ENCODE data around the gene FJX1.

Gene FJX1

DNA sequence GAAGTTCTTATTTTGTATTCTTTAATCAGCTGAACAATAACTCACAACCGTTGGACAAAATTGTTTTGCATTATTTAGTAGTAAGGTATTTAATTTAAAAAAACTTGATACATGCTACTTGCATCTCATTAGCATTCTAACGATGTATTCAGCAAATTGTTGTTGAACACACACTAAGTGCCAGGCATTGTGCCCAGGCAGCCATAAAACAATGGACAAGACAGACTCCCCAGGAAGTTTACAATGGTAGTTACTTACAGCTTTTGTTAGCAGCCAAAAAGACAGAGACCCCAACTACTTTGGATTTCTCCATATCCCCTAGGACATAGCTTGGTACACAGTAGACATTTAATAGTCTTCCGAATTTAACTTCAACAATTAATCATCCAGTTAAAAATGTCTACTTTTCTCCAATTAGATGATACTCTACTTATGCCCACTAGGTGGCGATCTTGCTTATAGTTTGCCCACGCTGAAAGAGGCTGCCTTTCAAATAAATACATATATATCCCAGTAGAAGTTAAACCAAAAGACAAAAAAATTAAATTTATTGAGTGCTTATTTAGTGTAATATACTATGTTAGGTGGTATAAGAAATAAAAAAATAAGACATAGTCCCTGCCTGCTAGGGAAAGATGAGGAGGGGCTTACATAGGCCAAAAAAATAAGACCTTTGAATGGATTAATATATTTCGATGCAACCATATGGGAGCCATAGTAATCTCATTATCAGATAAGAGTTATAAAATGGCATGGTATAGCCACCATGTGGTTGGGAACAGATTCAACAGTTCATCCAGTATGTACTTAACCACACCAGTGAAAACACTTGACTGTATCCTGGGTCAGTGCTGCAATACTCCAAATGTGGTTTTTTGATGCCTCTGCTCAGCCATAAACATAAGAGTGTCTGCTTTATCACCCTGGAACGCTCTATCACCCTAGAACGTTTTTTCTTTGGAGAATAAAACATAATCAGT lies 2.0 kb upstream of the FJX1 start:
- peaks cover 3% of the 10 kb centered on the region for H3K4me1 ChIP-seq (ENCODE audit: control insufficient read depth, insufficient read depth, low read length)
- H3K4me3 ChIP-seq (ENCODE audit: low read depth, low read length), result no peak overlapping the region
- H3K36me3 ChIP-seq (ENCODE audit: control insufficient read depth in 2 of 2, insufficient read depth in 1 of 2, low read length in 2 of 2), result no peaks in the 10 kb centered on the region
- ChIA-PET POLR2A (no interaction called here), CTCF (interaction anchor here (0.6 to 1.6 kb wide), 24 partner anchors 8 to 944 kb away, joined by 3 to 9 read pairs (median 4); no protein-coding TSS in a partner anchor)
- H3K27ac ChIP-seq (ENCODE audit: extremely low read depth, low read depth, low read length), result no peak overlapping the region; the same call in 1 of the 2 replicates
- H3K9me3 ChIP-seq (ENCODE audit: control insufficient read depth, insufficient read depth, low read depth, low read length), result no peaks in the 10 kb centered on the region
- TF ChIP-seq ZNF146 (tag by site-specific recombination; IDR thresholded peaks at IDR 0.05), result no peak
- peak; percentile 42; the same call in 1 of the 2 replicates for TF ChIP-seq KLF7 (tag by site-specific recombination; IDR thresholded peaks at IDR 0.05; ENCODE audit: borderline replicate concordance)
- TF ChIP-seq ZNF792 (tag by site-specific recombination; IDR thresholded peaks at IDR 0.05), result no peak
- TF ChIP-seq, protein P1, sequence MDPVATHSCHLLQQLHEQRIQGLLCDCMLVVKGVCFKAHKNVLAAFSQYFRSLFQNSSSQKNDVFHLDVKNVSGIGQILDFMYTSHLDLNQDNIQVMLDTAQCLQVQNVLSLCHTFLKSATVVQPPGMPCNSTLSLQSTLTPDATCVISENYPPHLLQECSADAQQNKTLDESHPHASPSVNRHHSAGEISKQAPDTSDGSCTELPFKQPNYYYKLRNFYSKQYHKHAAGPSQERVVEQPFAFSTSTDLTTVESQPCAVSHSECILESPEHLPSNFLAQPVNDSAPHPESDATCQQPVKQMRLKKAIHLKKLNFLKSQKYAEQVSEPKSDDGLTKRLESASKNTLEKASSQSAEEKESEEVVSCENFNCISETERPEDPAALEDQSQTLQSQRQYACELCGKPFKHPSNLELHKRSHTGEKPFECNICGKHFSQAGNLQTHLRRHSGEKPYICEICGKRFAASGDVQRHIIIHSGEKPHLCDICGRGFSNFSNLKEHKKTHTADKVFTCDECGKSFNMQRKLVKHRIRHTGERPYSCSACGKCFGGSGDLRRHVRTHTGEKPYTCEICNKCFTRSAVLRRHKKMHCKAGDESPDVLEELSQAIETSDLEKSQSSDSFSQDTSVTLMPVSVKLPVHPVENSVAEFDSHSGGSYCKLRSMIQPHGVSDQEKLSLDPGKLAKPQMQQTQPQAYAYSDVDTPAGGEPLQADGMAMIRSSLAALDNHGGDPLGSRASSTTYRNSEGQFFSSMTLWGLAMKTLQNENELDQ (tag by site-specific recombination; IDR thresholded peaks at IDR 0.05; ENCODE audit: low read depth), result no peak
- TF ChIP-seq FEZF1 (tag by site-specific recombination; IDR thresholded peaks at IDR 0.05), result no peak
- TF ChIP-seq, protein P2, sequence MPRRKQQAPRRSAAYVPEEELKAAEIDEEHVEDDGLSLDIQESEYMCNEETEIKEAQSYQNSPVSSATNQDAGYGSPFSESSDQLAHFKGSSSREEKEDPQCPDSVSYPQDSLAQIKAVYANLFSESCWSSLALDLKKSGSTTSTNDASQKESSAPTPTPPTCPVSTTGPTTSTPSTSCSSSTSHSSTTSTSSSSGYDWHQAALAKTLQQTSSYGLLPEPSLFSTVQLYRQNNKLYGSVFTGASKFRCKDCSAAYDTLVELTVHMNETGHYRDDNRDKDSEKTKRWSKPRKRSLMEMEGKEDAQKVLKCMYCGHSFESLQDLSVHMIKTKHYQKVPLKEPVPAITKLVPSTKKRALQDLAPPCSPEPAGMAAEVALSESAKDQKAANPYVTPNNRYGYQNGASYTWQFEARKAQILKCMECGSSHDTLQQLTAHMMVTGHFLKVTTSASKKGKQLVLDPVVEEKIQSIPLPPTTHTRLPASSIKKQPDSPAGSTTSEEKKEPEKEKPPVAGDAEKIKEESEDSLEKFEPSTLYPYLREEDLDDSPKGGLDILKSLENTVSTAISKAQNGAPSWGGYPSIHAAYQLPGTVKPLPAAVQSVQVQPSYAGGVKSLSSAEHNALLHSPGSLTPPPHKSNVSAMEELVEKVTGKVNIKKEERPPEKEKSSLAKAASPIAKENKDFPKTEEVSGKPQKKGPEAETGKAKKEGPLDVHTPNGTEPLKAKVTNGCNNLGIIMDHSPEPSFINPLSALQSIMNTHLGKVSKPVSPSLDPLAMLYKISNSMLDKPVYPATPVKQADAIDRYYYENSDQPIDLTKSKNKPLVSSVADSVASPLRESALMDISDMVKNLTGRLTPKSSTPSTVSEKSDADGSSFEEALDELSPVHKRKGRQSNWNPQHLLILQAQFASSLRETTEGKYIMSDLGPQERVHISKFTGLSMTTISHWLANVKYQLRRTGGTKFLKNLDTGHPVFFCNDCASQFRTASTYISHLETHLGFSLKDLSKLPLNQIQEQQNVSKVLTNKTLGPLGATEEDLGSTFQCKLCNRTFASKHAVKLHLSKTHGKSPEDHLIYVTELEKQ (tag by site-specific recombination; IDR thresholded peaks at IDR 0.05; ENCODE audit: borderline replicate concordance), result 0 out of 2 replicates have a peak, but pooled peaks have one; percentile 47
- TF ChIP-seq ZNF501 (tag by site-specific recombination; IDR thresholded peaks at IDR 0.05), result no peak
- no peak for TF ChIP-seq ZNF292 (tag by site-specific recombination; IDR thresholded peaks at IDR 0.05; ENCODE audit: borderline replicate concordance, low read depth)
- TF ChIP-seq, protein P3, sequence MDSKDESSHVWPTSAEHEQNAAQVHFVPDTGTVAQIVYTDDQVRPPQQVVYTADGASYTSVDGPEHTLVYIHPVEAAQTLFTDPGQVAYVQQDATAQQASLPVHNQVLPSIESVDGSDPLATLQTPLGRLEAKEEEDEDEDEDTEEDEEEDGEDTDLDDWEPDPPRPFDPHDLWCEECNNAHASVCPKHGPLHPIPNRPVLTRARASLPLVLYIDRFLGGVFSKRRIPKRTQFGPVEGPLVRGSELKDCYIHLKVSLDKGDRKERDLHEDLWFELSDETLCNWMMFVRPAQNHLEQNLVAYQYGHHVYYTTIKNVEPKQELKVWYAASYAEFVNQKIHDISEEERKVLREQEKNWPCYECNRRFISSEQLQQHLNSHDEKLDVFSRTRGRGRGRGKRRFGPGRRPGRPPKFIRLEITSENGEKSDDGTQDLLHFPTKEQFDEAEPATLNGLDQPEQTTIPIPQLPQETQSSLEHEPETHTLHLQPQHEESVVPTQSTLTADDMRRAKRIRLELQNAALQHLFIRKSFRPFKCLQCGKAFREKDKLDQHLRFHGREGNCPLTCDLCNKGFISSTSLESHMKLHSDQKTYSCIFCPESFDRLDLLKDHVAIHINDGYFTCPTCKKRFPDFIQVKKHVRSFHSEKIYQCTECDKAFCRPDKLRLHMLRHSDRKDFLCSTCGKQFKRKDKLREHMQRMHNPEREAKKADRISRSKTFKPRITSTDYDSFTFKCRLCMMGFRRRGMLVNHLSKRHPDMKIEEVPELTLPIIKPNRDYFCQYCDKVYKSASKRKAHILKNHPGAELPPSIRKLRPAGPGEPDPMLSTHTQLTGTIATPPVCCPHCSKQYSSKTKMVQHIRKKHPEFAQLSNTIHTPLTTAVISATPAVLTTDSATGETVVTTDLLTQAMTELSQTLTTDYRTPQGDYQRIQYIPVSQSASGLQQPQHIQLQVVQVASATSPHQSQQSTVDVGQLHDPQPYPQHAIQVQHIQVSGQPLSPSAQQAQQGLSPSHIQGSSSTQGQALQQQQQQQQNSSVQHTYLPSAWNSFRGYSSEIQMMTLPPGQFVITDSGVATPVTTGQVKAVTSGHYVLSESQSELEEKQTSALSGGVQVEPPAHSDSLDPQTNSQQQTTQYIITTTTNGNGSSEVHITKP (tag by site-specific recombination; IDR thresholded peaks at IDR 0.05), result 0 out of 2 replicates have a peak, but pooled peaks have one; percentile 13
- TF ChIP-seq, protein P4, sequence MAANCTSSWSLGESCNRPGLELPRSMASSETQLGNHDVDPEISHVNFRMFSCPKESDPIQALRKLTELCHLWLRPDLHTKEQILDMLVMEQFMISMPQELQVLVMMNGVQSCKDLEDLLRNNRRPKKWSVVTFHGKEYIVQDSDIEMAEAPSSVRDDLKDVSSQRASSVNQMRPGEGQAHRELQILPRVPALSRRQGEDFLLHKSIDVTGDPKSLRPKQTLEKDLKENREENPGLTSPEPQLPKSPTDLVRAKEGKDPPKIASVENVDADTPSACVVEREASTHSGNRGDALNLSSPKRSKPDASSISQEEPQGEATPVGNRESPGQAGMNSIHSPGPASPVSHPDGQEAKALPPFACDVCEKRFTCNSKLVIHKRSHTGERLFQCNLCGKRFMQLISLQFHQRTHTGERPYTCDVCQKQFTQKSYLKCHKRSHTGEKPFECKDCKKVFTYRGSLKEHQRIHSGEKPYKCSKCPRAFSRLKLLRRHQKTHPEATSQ (tag by site-specific recombination; IDR thresholded peaks at IDR 0.05), result no peak
- no peak for TF ChIP-seq SCRT1 (tag by site-specific recombination; IDR thresholded peaks at IDR 0.05; ENCODE audit: borderline replicate concordance)
- TF ChIP-seq, protein P5, sequence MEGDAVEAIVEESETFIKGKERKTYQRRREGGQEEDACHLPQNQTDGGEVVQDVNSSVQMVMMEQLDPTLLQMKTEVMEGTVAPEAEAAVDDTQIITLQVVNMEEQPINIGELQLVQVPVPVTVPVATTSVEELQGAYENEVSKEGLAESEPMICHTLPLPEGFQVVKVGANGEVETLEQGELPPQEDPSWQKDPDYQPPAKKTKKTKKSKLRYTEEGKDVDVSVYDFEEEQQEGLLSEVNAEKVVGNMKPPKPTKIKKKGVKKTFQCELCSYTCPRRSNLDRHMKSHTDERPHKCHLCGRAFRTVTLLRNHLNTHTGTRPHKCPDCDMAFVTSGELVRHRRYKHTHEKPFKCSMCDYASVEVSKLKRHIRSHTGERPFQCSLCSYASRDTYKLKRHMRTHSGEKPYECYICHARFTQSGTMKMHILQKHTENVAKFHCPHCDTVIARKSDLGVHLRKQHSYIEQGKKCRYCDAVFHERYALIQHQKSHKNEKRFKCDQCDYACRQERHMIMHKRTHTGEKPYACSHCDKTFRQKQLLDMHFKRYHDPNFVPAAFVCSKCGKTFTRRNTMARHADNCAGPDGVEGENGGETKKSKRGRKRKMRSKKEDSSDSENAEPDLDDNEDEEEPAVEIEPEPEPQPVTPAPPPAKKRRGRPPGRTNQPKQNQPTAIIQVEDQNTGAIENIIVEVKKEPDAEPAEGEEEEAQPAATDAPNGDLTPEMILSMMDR (tag by site-specific recombination; IDR thresholded peaks at IDR 0.05), result 0 out of 2 replicates have a peak, but pooled peaks have one; percentile 10
- no peak for TF ChIP-seq ZNF600 (tag by site-specific recombination; IDR thresholded peaks at IDR 0.05)
- no peak for TF ChIP-seq PRDM1 (tag by site-specific recombination; IDR thresholded peaks at IDR 0.05)
- TF ChIP-seq MZF1 (tag by site-specific recombination; IDR thresholded peaks at IDR 0.05; ENCODE audit: borderline replicate concordance), result no peak
- no peak for TF ChIP-seq ZNF223 (tag by site-specific recombination; IDR thresholded peaks at IDR 0.05)
- TF ChIP-seq, protein P6, sequence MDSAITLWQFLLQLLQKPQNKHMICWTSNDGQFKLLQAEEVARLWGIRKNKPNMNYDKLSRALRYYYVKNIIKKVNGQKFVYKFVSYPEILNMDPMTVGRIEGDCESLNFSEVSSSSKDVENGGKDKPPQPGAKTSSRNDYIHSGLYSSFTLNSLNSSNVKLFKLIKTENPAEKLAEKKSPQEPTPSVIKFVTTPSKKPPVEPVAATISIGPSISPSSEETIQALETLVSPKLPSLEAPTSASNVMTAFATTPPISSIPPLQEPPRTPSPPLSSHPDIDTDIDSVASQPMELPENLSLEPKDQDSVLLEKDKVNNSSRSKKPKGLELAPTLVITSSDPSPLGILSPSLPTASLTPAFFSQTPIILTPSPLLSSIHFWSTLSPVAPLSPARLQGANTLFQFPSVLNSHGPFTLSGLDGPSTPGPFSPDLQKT (IDR thresholded peaks at IDR 0.05; ENCODE audit: borderline replicate concordance, low read depth, low read length), result no peak
- no peak for TF ChIP-seq TCF7L2 (IDR thresholded peaks at IDR 0.05; ENCODE audit: borderline replicate concordance, low read depth, low read length)
- no peak for TF ChIP-seq GLIS2 (tag by site-specific recombination; IDR thresholded peaks at IDR 0.05)
- no peak for TF ChIP-seq ZNF354C (tag by site-specific recombination; IDR thresholded peaks at IDR 0.05; ENCODE audit: borderline replicate concordance, low read depth)
- TF ChIP-seq BCL11B (tag by site-specific recombination; IDR thresholded peaks at IDR 0.05; ENCODE audit: low read depth), result no peak

Data from HEK293 (cell line).